ENCODE data around the gene SAMM50.

GRCh38 chr22:43928908-43929307, 26.3 kb upstream of the SAMM50 start:
- no peak for TF ChIP-seq POLR2A (IDR thresholded peaks at IDR 0.05; ENCODE audit: low read depth, low read length)
- no peak for TF ChIP-seq PAX5 (IDR thresholded peaks at IDR 0.05; ENCODE audit: insufficient read depth, low read length, severe bottlenecking)
- no peak for TF ChIP-seq POU2F2 (IDR thresholded peaks at IDR 0.05; ENCODE audit: low read depth, low read length)
- no peak for TF ChIP-seq POLR2AphosphoS5 (IDR thresholded peaks at IDR 0.05; ENCODE audit: low read depth, low read length)
- TF ChIP-seq TAF1 (IDR thresholded peaks at IDR 0.05; ENCODE audit: low read depth, low read length), result no peak
- no peak for TF ChIP-seq SPI1 (IDR thresholded peaks at IDR 0.05; ENCODE audit: low read depth, low read length)

Data from GM12891 (cell line).